ENCODE results near the gene CORO7. TPM values are rescaled to one million over a fixed set of nuclear protein-coding genes. Genes with fewer than 3 reads are reported as not detected.
"Not testable (repeated sequence)": the region's sequence is repeated elsewhere in the genome, so short reads cannot be mapped to it uniquely, and the experiment has no call there.

Gene CORO7
- total RNA-seq, 2 donors from 2014 or later = 15.6 to 19.5 TPM

GRCh38 chr16:4334724-4335495 lies 81.5 kb downstream of the CORO7 start:
- ATAC-seq = no peak
- intact Hi-C loops (cut with DNase I) = loop anchor here in 1 of 2 donors (10.0 kb wide), 1 partner anchor 140 kb away; no protein-coding TSS in a partner anchor
- no peak for DNase-seq

GRCh38 chr16:4333714-4334113 lies 82.7 kb downstream of the CORO7 start:
- ATAC-seq, DNase-seq: not testable (repeated sequence)
- intact Hi-C loops (cut with DNase I) = loop anchor here in 1 of 2 donors (10.0 kb wide), 1 partner anchor 139 kb away; no protein-coding TSS in a partner anchor

- no peak for DNase-seq
- intact Hi-C loops (cut with DNase I) = loop anchor here in 1 of 2 donors (10.0 kb wide), 1 partner anchor 138 kb away; no protein-coding TSS in a partner anchor
- no peak for ATAC-seq
Measured at GRCh38 chr16:4333308-4333638, 83.1 kb downstream of the CORO7 start.

- intact Hi-C loops (cut with DNase I) = loop anchor here in 1 of 2 donors (10.0 kb wide), 1 partner anchor 138 kb away; no protein-coding TSS in a partner anchor
- DNase-seq = no peak
- no peak for ATAC-seq
Measured at GRCh38 chr16:4332623-4333307, 83.6 kb downstream of the CORO7 start.

- ATAC-seq (no peak), DNase-seq (no peak)
- intact Hi-C loops (cut with DNase I) = loop anchor here in 1 of 2 donors (10.0 kb wide), 1 partner anchor 137 kb away; no protein-coding TSS in a partner anchor
Measured at GRCh38 chr16:4332083-4332482, 84.3 kb downstream of the CORO7 start.

GRCh38 chr16:4330277-4330874 lies 86.0 kb downstream of the CORO7 start:
- DNase-seq = peak; percentile 85
- peak; percentile 63 to 64 for ATAC-seq
- intact Hi-C loops (cut with DNase I) = loop anchor here (2.0 to 10.0 kb wide), 2 partner anchors 42 to 136 kb away; no protein-coding TSS in a partner anchor

- intact Hi-C loops (cut with DNase I) = loop anchor here in 1 of 2 donors (5.0 kb wide), 1 partner anchor 37 kb away; no protein-coding TSS in a partner anchor
- ATAC-seq (peak; percentile 16 to 41), DNase-seq (peak; percentile 67)
Measured at GRCh38 chr16:4328782-4329775, 87.3 kb downstream of the CORO7 start.

GRCh38 chr16:4328046-4328781 lies 88.2 kb downstream of the CORO7 start:
- intact Hi-C loops (cut with DNase I) = loop anchor here in 1 of 2 donors (5.0 kb wide), 1 partner anchor 36 kb away; no protein-coding TSS in a partner anchor
- ATAC-seq (peak; percentile 79), DNase-seq (peak; percentile 87)

- intact Hi-C loops (cut with DNase I) = loop anchor here in 1 of 2 donors (5.0 kb wide), 1 partner anchor 35 kb away; no protein-coding TSS in a partner anchor
- ATAC-seq (peak; percentile 1), DNase-seq (no peak)
Measured at GRCh38 chr16:4327386-4328045, 88.9 kb downstream of the CORO7 start.

GRCh38 chr16:4325253-4325758 lies 91.1 kb downstream of the CORO7 start:
- intact Hi-C loops (cut with DNase I) = loop anchor here in 1 of 2 donors (5.0 kb wide), 1 partner anchor 33 kb away; no protein-coding TSS in a partner anchor

GRCh38 chr16:4324492-4325252 lies 91.7 kb downstream of the CORO7 start:
- DNase-seq = no peak
- peak in 1 of 2 donors; percentile 2 for ATAC-seq
- intact Hi-C loops (cut with DNase I) = loop anchor here in 1 of 2 donors (5.0 kb wide), 1 partner anchor 32 kb away; no protein-coding TSS in a partner anchor

More at GRCh38 chr16:4325253-4325758, 91.1 kb downstream of the CORO7 start:
- ATAC-seq = no peak
- no peak for DNase-seq

- intact Hi-C loops (cut with DNase I) = no loop called here
- DNase-seq (peak; percentile 75), ATAC-seq (peak; percentile 60 to 62)
Measured at GRCh38 chr16:4323845-4324488, 92.4 kb downstream of the CORO7 start.

- intact Hi-C loops (cut with DNase I) = no loop called here
- DNase-seq (no peak), ATAC-seq (peak; percentile 5 to 36)
Measured at GRCh38 chr16:4323071-4323844, 93.1 kb downstream of the CORO7 start.

- no peak for ATAC-seq
- intact Hi-C loops (cut with DNase I) = no loop called here
- DNase-seq = no peak
Measured at GRCh38 chr16:4322121-4323052, 94.0 kb downstream of the CORO7 start.
